ENCODE data around the gene KIRREL3.

GRCh38 chr11:126426106-126426505, 574.5 kb downstream of the KIRREL3 start:
- TF ChIP-seq MAFK (IDR thresholded peaks at IDR 0.05; ENCODE audit: low read depth, low read length) (no peak), CTCF (conservative IDR thresholded peaks at IDR 0.05; ENCODE audit: low read depth, low read length) (no peak), POLR2A (IDR thresholded peaks at IDR 0.05; ENCODE audit: low read depth, low read length) (no peak), RFX5 (IDR thresholded peaks at IDR 0.05; ENCODE audit: low read depth, low read length) (no peak), USF2 (IDR thresholded peaks at IDR 0.05; ENCODE audit: low read depth, low read length) (no peak)

Measured in IMR-90 (cell line).